ENCODE data around the gene HGFAC.

DNA sequence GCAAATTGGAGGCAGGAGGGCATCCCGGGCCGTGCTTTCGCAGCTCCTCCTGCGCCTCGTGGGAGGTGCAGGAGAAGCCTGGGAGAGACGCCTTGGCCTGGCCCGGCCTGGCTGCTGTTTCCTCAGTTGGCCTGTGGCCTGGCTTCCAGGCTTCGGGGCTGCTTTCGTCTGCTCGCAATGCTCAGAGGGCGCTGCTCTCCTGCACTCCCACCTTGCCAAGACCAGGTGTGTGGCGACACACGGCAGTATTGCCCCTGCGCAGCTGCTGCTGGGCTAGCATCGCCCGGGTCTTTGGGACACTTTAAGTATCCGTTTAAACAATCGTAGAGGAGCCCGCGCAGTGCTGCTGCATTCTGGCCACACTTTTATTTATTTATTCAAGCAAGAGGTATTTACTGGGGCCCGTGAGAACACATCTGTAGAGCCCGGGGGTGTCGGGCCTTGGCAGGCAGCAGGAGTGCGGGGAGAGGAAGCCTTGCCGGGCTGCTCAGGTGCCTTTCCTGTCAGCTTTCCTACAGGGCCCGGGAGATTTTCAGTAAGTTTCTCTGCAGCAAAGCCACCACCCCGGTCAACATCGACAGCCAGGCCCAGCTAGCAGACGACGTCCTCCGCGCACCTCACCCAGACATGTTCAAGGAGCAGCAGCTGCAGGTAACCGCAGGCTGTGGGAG is 26.2 kb upstream of the HGFAC start:
- TF ChIP-seq ZFP1 (CRISPR knock-in tag; IDR thresholded peaks at IDR 0.05), result no peak
- TF ChIP-seq YY1 (IDR thresholded peaks at IDR 0.05; ENCODE audit: insufficient read depth, insufficient replicate concordance, low read depth, low read length), result no peak
- no peak for TF ChIP-seq MAFK (conservative IDR thresholded peaks at IDR 0.05 in 1 of 2, IDR thresholded peaks at IDR 0.05 in 1 of 2; ENCODE audit: low read length in 2 of 2)
- TF ChIP-seq, protein P1, sequence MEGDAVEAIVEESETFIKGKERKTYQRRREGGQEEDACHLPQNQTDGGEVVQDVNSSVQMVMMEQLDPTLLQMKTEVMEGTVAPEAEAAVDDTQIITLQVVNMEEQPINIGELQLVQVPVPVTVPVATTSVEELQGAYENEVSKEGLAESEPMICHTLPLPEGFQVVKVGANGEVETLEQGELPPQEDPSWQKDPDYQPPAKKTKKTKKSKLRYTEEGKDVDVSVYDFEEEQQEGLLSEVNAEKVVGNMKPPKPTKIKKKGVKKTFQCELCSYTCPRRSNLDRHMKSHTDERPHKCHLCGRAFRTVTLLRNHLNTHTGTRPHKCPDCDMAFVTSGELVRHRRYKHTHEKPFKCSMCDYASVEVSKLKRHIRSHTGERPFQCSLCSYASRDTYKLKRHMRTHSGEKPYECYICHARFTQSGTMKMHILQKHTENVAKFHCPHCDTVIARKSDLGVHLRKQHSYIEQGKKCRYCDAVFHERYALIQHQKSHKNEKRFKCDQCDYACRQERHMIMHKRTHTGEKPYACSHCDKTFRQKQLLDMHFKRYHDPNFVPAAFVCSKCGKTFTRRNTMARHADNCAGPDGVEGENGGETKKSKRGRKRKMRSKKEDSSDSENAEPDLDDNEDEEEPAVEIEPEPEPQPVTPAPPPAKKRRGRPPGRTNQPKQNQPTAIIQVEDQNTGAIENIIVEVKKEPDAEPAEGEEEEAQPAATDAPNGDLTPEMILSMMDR (CRISPR knock-in tag; IDR thresholded peaks at IDR 0.05), result no peak
- TF ChIP-seq RFX5 (IDR thresholded peaks at IDR 0.05; ENCODE audit: low read depth, low read length), result no peak
- TF ChIP-seq, protein P2, sequence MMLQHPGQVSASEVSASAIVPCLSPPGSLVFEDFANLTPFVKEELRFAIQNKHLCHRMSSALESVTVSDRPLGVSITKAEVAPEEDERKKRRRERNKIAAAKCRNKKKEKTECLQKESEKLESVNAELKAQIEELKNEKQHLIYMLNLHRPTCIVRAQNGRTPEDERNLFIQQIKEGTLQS (CRISPR knock-in tag; IDR thresholded peaks at IDR 0.05), result no peak
- no peak for TF ChIP-seq SAP130 (CRISPR knock-in tag; IDR thresholded peaks at IDR 0.05; ENCODE audit: low read depth)
- TF ChIP-seq NFIC (IDR thresholded peaks at IDR 0.05; ENCODE audit: low read length), result no peak
- TF ChIP-seq, protein P3, sequence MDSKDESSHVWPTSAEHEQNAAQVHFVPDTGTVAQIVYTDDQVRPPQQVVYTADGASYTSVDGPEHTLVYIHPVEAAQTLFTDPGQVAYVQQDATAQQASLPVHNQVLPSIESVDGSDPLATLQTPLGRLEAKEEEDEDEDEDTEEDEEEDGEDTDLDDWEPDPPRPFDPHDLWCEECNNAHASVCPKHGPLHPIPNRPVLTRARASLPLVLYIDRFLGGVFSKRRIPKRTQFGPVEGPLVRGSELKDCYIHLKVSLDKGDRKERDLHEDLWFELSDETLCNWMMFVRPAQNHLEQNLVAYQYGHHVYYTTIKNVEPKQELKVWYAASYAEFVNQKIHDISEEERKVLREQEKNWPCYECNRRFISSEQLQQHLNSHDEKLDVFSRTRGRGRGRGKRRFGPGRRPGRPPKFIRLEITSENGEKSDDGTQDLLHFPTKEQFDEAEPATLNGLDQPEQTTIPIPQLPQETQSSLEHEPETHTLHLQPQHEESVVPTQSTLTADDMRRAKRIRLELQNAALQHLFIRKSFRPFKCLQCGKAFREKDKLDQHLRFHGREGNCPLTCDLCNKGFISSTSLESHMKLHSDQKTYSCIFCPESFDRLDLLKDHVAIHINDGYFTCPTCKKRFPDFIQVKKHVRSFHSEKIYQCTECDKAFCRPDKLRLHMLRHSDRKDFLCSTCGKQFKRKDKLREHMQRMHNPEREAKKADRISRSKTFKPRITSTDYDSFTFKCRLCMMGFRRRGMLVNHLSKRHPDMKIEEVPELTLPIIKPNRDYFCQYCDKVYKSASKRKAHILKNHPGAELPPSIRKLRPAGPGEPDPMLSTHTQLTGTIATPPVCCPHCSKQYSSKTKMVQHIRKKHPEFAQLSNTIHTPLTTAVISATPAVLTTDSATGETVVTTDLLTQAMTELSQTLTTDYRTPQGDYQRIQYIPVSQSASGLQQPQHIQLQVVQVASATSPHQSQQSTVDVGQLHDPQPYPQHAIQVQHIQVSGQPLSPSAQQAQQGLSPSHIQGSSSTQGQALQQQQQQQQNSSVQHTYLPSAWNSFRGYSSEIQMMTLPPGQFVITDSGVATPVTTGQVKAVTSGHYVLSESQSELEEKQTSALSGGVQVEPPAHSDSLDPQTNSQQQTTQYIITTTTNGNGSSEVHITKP (CRISPR knock-in tag; IDR thresholded peaks at IDR 0.05; ENCODE audit: low read depth), result no peak
- TF ChIP-seq SETDB1 (CRISPR knock-in tag; IDR thresholded peaks at IDR 0.05; ENCODE audit: borderline replicate concordance), result no peak
- TF ChIP-seq, protein P4, sequence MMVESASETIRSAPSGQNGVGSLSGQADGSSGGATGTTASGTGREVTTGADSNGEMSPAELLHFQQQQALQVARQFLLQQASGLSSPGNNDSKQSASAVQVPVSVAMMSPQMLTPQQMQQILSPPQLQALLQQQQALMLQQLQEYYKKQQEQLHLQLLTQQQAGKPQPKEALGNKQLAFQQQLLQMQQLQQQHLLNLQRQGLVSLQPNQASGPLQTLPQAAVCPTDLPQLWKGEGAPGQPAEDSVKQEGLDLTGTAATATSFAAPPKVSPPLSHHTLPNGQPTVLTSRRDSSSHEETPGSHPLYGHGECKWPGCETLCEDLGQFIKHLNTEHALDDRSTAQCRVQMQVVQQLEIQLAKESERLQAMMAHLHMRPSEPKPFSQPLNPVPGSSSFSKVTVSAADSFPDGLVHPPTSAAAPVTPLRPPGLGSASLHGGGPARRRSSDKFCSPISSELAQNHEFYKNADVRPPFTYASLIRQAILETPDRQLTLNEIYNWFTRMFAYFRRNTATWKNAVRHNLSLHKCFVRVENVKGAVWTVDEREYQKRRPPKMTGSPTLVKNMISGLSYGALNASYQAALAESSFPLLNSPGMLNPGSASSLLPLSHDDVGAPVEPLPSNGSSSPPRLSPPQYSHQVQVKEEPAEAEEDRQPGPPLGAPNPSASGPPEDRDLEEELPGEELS (CRISPR knock-in tag; IDR thresholded peaks at IDR 0.05), result no peak
- TF ChIP-seq DR1 (CRISPR knock-in tag; IDR thresholded peaks at IDR 0.05), result no peak

Data from HepG2 (cell line).